Transverse colon (tissue), 4 donors: ENCODE measurements around the gene FUT6.
"Not testable (repeated sequence)": the region's sequence is repeated elsewhere in the genome, so short reads cannot be mapped to it uniquely, and the experiment has no call there.

Source experiments
- CTCF ChIP-seq, 5 experiments: fragments of 200-600 bp in 3 of 5; fragments of 450-650 bp in 2 of 5; sonication (generic) in 3 of 5; IDR thresholded peaks; 1 replicate in 2 of 5; 2 replicates in 3 of 5; pipeline ENCODE4 v1.5.1; 2016 to 2017; ENCODE audit warnings: antibody characterized with exemption in 5 of 5, inconsistent platforms in 3 of 5, mild to moderate bottlenecking in 2 of 5, moderate library complexity in 1 of 5
- POLR2A ChIP-seq: fragments of 450-650 bp; IDR thresholded peaks from one replicate; pipeline ENCODE4 v1.6.1; 2016; ENCODE audit warnings: antibody characterized with exemption, mild to moderate bottlenecking, moderate library complexity
- POLR2AphosphoS5 ChIP-seq, 3 donors: sonication (generic); formaldehyde crosslinking; IDR thresholded peaks; one replicate each; pipeline ENCODE4 v1.6.1; 2016; ENCODE audit warnings: antibody characterized with exemption in 3 of 3

- TF ChIP-seq POLR2A; CTCF (IDR thresholded peaks at IDR 0.05); POLR2AphosphoS5 (IDR thresholded peaks at IDR 0.05): not testable (repeated sequence)
These were observed 58.6 kb downstream of the FUT6 start for GRCh38 chr19:5780916-5781315.
